Hepatocyte (in vitro differentiated cells): ENCODE measurements around the gene CACNA1C. TPM values are rescaled to one million over a fixed set of nuclear protein-coding genes. Genes with fewer than 3 reads are reported as not detected.

Experiments
- DNase-seq: peaks from one replicate; pipeline ENCODE4 v3.0.0-alpha.2; 2016; ENCODE audit warnings: low spot score
- H2AFZ ChIP-seq: fragments of 200-600 bp; sonication (generic); 2 replicates; pipeline ENCODE4 v1.6.0; 2016; ENCODE audit warnings: antibody characterized with exemption, mild to moderate bottlenecking
- H3K27ac ChIP-seq: fragments of 200-600 bp; sonication (generic); 2 replicates; pipeline ENCODE4 v1.5.1; 2016; ENCODE audit warnings: mild to moderate bottlenecking
- H3K27me3 ChIP-seq: fragments of 200-600 bp; sonication (generic); 2 replicates; pipeline ENCODE4 v1.6.1; 2016
- H3K36me3 ChIP-seq: fragments of 200-600 bp; sonication (generic); replicated peaks from 2 replicates; pipeline ENCODE4 v1.5.1; 2016; ENCODE audit warnings: low read depth; ENCODE audit not compliant: insufficient read depth
- H3K4me1 ChIP-seq: fragments of 200-600 bp; sonication (generic); 2 replicates; pipeline ENCODE4 v1.5.1; 2016; ENCODE audit warnings: mild to moderate bottlenecking, moderate library complexity; ENCODE audit not compliant: insufficient read depth
- H3K4me2 ChIP-seq: fragments of 200-600 bp; sonication (generic); 2 replicates; pipeline ENCODE4 v1.6.0; 2016
- H3K4me3 ChIP-seq: fragments of 200-600 bp; sonication (generic); 2 replicates; pipeline ENCODE4 v1.5.1; 2016; ENCODE audit warnings: mild to moderate bottlenecking
- H3K79me2 ChIP-seq: fragments of 200-600 bp; sonication (generic); 2 replicates; pipeline ENCODE4 v1.6.0; 2017; ENCODE audit warnings: mild to moderate bottlenecking
- H3K9me2 ChIP-seq: fragments of 200-600 bp; sonication (generic); replicated peaks from 2 replicates; pipeline ENCODE4 v1.6.0; 2017; ENCODE audit warnings: mild to moderate bottlenecking; ENCODE audit not compliant: insufficient read depth
- H3K9me3 ChIP-seq: fragments of 200-600 bp; sonication (generic); 2 replicates; pipeline ENCODE4 v1.5.1; 2016; ENCODE audit warnings: low read depth, mild to moderate bottlenecking
- H4K20me1 ChIP-seq: fragments of 200-600 bp; sonication (generic); 2 replicates; pipeline ENCODE4 v1.6.0; 2016; ENCODE audit warnings: mild to moderate bottlenecking; ENCODE audit not compliant: insufficient read depth, poor library complexity, severe bottlenecking
- CTCF ChIP-seq: fragments of 200-600 bp; sonication (generic); IDR thresholded peaks from 2 replicates; pipeline ENCODE4 v1.5.1; 2016; ENCODE audit warnings: antibody characterized with exemption, mild to moderate bottlenecking; ENCODE audit not compliant: poor library complexity
- EZH2 ChIP-seq: fragments of 200-600 bp; sonication (generic); IDR thresholded peaks from 2 replicates; pipeline ENCODE4 v1.6.1; 2016; ENCODE audit warnings: antibody characterized with exemption, mild to moderate bottlenecking, borderline replicate concordance
- EZH2phosphoT487 ChIP-seq: fragments of 200-600 bp; sonication (generic); IDR thresholded peaks from one replicate; pipeline ENCODE4 v1.6.1; 2018; ENCODE audit warnings: antibody characterized with exemption, mild to moderate bottlenecking, low read depth, moderate library complexity; ENCODE audit not compliant: unreplicated experiment, severe bottlenecking
- WGBS: methylation state at CpG from one replicate; pipeline ENCODE4 v1.1.6; 2016; ENCODE audit warnings: low lambda C conversion rate; ENCODE audit errors: missing lambda C conversion rate; 5-methylcytosine and 5-hydroxymethylcytosine counted together
- polyA plus RNA-seq: library from polyadenylated mRNA; unstranded; fragments of >200 nt; fragmentation: Nextera tagmentation; extraction: Ambion mirVana; gene quantifications from 2 replicates; pipeline ENCODE4 v1.2.1, GENCODE V29; 2016
- total RNA-seq: library from RNA; depleted of rRNA; stranded (reverse); fragments of >200 nt; gene quantifications from 2 replicates; pipeline ENCODE4 v1.2.3, GENCODE V29; 2014

Gene CACNA1C
- total and polyA plus RNA-seq, 2 experiments from 2014 or later: 3.2 to 4.0 TPM

GRCh38 chr12:2113119-2113912, 60.5 kb downstream of the CACNA1C start:
- WGBS: 87% methylated on average over 14 of the region's 14 CpGs
- Histone ChIP-seq H4K20me1 (no peaks in the 10 kb centered on the region), H3K4me3 (no peak overlapping the region), H3K4me2 (no peak overlapping the region), H3K27me3 (no peaks in the 10 kb centered on the region), H3K36me3 (no peaks in the 10 kb centered on the region), H3K4me1 (peaks cover 5% of the 10 kb centered on the region), H2AFZ (no peak overlapping the region), H3K9me2 (no peaks in the 10 kb centered on the region), H3K27ac (no peak overlapping the region), H3K79me2 (peaks cover 3% of the 10 kb centered on the region), H3K9me3 (no peaks in the 10 kb centered on the region)
- TF ChIP-seq CTCF: no peak
- no peak for TF ChIP-seq EZH2phosphoT487
- TF ChIP-seq EZH2: no peak
- no peak for DNase-seq

GRCh38 chr12:2114071-2114470, 61.3 kb downstream of the CACNA1C start:
- no peaks in the 10 kb centered on the region for H3K9me2 ChIP-seq
- H3K27ac ChIP-seq: no peak overlapping the region
- H3K79me2 ChIP-seq: peaks cover 3% of the 10 kb centered on the region
- TF ChIP-seq EZH2: no peak
- no peak for TF ChIP-seq CTCF
- no peak for TF ChIP-seq EZH2phosphoT487
- no peaks in the 10 kb centered on the region for H4K20me1 ChIP-seq
- H3K4me2 ChIP-seq: no peak overlapping the region
- no peaks in the 10 kb centered on the region for H3K27me3 ChIP-seq
- H2AFZ ChIP-seq: no peak overlapping the region
- peaks cover 5% of the 10 kb centered on the region for H3K4me1 ChIP-seq
- no peaks in the 10 kb centered on the region for H3K36me3 ChIP-seq
- H3K9me3 ChIP-seq: no peaks in the 10 kb centered on the region
- WGBS: 64% methylated on average over 2 of the region's 2 CpGs
- no peak for DNase-seq
- H3K4me3 ChIP-seq: no peak overlapping the region

- 97% methylated on average over 31 of the region's 31 CpGs for WGBS
- TF ChIP-seq CTCF: no peak
- no peak for TF ChIP-seq EZH2
- TF ChIP-seq EZH2phosphoT487: no peak
- no peaks in the 10 kb centered on the region for H3K36me3 ChIP-seq
Observed at GRCh38 chr12:2115101-2115845, 62.5 kb downstream of the CACNA1C start.

More at GRCh38 chr12:2115101-2115845, 62.5 kb downstream of the CACNA1C start:
- H3K4me1 ChIP-seq: peaks cover 5% of the 10 kb centered on the region
- no peak overlapping the region for H2AFZ ChIP-seq
- no peak overlapping the region for H3K27ac ChIP-seq
- H3K27me3 ChIP-seq: no peaks in the 10 kb centered on the region
- no peak for DNase-seq
- H3K9me3 ChIP-seq: no peaks in the 10 kb centered on the region
- peaks cover 3% of the 10 kb centered on the region for H3K79me2 ChIP-seq
- H3K9me2 ChIP-seq: no peaks in the 10 kb centered on the region
- H4K20me1 ChIP-seq: no peaks in the 10 kb centered on the region
- H3K4me3 ChIP-seq: no peak overlapping the region
- H3K4me2 ChIP-seq: no peak overlapping the region
